GM19372 (cell line): Measurements from ENCODE around the gene DTNB.
"Not testable (repeated sequence)": the region's sequence is repeated elsewhere in the genome, so short reads cannot be mapped to it uniquely, and the experiment has no call there.

Experiments
- ATAC-seq: cut with Tn5 transposase; IDR thresholded peaks from one replicate; pipeline ENCODE4 v1.9.1; 2021; ENCODE audit warnings: mild to moderate bottlenecking, low read depth, moderate library complexity; ENCODE audit not compliant: unreplicated experiment

Gene DTNB

GRCh38 chr2:25684577-25685473 lies 11.4 kb upstream of the DTNB start:
- no peak for ATAC-seq

GRCh38 chr2:25682082-25682481 lies 8.7 kb upstream of the DTNB start:
- ATAC-seq, result no peak

GRCh38 chr2:25677877-25678276 lies 4.5 kb upstream of the DTNB start:
- no peak for ATAC-seq

GRCh38 chr2:25674077-25674362 lies 643 bp upstream of the DTNB start:
- ATAC-seq, result no peak

- ATAC-seq, result peak; percentile 54
These were observed 680 bp downstream of the DTNB start for GRCh38 chr2:25672494-25673299.

- no peak for ATAC-seq
These were observed 1.8 kb downstream of the DTNB start for GRCh38 chr2:25671622-25672021.

GRCh38 chr2:25669520-25669919 lies 3.9 kb downstream of the DTNB start:
- no peak for ATAC-seq

GRCh38 chr2:25666218-25666617 lies 7.2 kb downstream of the DTNB start:
- ATAC-seq, result no peak

- not testable (repeated sequence) for ATAC-seq
These were observed 7.9 kb downstream of the DTNB start for GRCh38 chr2:25665429-25665828.

- no peak for ATAC-seq
These were observed 8.4 kb downstream of the DTNB start for GRCh38 chr2:25664965-25665307.

GRCh38 chr2:25664183-25664964 lies 9.0 kb downstream of the DTNB start:
- ATAC-seq, result no peak

- ATAC-seq, result no peak
These were observed 18.1 kb downstream of the DTNB start for GRCh38 chr2:25655316-25655715.

GRCh38 chr2:25654801-25655200 lies 18.6 kb downstream of the DTNB start:
- ATAC-seq, result no peak

- no peak for ATAC-seq
These were observed 21.5 kb downstream of the DTNB start for GRCh38 chr2:25651782-25652455.

- ATAC-seq, result no peak
These were observed 22.3 kb downstream of the DTNB start for GRCh38 chr2:25651066-25651465.

GRCh38 chr2:25650256-25650655 lies 23.1 kb downstream of the DTNB start:
- no peak for ATAC-seq

- no peak for ATAC-seq
These were observed 23.6 kb downstream of the DTNB start for GRCh38 chr2:25649786-25650185.

- ATAC-seq, result no peak
These were observed 31.1 kb downstream of the DTNB start for GRCh38 chr2:25642298-25642697.

- ATAC-seq, result no peak
These were observed 33.7 kb downstream of the DTNB start for GRCh38 chr2:25639696-25640095.

GRCh38 chr2:25639131-25639530 lies 34.2 kb downstream of the DTNB start:
- ATAC-seq, result no peak

- ATAC-seq, result no peak
These were observed 37.6 kb downstream of the DTNB start for GRCh38 chr2:25635797-25636196.
